HT1080 (cell line): ENCODE measurements around the gene HSD11B1L. TPM values are rescaled to one million over a fixed set of nuclear protein-coding genes. Genes with fewer than 3 reads are reported as not detected.
"Not testable (repeated sequence)": the region's sequence is repeated elsewhere in the genome, so short reads cannot be mapped to it uniquely, and the experiment has no call there.

Experiments used
- DNase-seq: peaks from one replicate; pipeline ENCODE4 v3.0.0-alpha.2; 2015; ENCODE audit warnings: low read depth
- total RNA-seq: library from RNA; depleted of rRNA; stranded (reverse); fragments of >200 nt; shearing (Covaris generic); gene quantifications from 2 replicates; pipeline ENCODE4 v1.2.3, GENCODE V29; 2014

The HSD11B1L gene
- total RNA-seq, 1 experiment from 2014 or later: 6.2 TPM

DNA sequence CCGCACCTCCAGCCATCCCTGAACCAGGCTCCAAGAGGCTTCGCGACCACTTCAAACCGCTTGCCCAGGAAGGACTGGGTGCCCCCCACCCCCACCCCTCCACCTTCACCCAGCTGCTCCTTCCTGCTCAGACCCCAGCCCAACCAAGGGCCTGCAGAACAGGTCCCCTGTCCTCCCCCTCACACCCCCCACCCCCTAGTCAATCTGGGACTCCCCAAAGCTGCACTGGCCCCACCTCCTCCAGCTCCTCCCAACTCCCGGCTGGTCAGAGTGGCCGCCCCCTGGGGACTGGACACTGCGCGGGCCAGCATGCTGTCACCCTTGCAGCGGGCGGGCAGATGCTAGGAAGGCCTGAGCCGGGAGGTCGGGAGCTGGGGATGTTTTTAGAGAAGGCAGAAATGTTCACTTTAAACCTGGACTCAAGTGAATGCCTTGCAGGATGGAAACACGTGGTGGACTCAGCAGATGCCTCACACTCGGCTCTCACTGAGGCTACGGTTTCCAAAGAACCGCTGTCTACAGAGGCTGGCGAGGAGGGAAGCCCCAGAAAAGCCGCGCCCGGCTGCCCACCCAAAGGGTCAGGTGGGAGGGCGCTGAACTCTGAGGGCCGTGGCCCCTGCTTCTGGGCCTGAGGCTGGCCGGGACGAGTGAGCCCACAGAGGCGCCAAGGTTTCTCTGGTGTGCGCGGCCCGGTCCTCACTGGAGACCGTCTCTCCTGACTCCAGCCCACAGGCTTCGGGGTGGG, 17.2 kb downstream of the HSD11B1L start:
- no peak for DNase-seq

DNA sequence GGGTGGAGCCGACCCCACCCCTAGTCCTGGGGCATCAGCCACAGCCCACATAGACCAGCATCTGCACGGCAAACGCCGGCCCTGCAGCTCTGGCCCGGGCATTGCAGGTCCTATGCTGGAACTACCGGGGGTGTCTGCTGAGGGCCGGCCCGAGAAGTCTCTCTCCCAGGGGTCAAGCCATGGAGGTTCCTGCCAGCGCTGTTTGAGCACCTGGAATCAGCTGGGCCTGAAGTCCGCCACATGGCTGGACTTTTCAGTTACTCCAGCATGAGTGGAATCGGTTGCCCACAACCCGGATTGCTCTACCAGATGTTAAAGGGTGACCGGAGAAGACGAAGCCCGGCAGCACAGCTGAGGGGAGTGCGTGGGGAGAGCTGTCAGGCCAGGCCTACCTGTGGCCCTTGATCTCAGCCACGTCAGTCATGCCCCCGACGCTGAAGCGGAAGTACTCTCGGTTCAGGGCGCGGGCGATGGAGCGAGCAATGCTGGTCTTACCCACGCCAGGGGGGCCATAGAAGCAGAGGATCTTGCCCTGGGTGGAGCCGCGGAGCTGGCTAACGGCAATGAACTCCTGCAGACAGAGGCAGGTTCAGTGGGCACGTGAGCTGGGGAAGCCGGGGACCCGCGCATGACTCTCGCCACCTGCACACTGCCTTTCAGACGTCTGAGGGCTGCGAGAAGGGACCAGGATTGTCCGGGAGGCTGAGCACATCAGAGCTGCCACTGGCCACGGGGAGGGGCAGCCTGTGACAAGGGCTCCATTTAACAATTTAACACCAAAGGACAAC, 18.0 kb downstream of the HSD11B1L start:
- DNase-seq: no peak

DNA sequence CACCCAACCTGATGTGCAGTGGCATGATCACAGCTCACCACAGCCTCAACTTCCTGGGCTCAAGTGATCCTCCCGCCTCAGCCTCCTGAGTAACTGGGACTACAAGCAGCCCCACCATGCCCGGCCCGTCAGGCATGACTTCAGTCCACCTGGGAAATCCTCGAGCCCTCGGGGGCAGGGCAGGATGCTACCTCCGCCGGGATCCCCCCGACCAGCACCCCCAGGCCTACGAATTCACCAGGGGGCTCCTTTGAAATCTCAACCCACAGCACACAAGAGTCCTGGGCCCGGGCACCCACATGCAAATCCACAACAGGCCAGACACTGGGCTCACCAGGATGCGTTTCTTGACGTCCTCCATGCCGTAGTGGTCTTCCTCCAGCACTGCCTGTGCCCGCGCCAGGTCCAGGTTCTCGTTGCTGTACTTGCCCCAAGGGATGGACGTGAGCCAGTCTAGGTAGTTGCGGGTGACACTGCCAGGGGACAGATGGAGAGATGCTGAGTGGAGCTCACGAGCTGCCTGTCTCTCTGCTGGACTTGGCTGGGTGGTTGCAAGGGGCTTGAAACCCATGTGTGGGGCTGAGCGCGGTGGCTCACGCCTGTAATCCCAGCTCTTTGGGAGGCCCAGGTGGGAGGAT, 19.7 kb downstream of the HSD11B1L start:
- no peak for DNase-seq

DNA sequence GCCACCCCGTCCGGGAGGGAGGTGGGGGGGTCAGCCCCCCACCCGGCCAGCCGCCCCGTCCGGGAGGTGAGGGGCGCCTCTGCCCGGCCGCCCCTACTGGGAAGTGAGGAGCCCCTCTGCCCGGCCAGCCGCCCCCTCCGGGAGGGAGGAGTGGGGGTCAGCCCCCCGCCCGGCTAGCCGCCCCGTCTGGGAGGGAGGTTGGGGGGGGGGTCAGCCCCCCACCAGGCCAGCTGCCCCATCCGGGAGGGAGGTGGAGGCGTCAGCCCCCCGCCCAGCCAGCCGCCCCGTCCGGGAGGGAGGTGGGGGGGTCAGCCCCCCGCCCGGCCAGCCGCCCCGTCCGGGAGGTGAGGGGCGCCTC, 21.2 kb downstream of the HSD11B1L start:
- not testable (repeated sequence) for DNase-seq

DNA sequence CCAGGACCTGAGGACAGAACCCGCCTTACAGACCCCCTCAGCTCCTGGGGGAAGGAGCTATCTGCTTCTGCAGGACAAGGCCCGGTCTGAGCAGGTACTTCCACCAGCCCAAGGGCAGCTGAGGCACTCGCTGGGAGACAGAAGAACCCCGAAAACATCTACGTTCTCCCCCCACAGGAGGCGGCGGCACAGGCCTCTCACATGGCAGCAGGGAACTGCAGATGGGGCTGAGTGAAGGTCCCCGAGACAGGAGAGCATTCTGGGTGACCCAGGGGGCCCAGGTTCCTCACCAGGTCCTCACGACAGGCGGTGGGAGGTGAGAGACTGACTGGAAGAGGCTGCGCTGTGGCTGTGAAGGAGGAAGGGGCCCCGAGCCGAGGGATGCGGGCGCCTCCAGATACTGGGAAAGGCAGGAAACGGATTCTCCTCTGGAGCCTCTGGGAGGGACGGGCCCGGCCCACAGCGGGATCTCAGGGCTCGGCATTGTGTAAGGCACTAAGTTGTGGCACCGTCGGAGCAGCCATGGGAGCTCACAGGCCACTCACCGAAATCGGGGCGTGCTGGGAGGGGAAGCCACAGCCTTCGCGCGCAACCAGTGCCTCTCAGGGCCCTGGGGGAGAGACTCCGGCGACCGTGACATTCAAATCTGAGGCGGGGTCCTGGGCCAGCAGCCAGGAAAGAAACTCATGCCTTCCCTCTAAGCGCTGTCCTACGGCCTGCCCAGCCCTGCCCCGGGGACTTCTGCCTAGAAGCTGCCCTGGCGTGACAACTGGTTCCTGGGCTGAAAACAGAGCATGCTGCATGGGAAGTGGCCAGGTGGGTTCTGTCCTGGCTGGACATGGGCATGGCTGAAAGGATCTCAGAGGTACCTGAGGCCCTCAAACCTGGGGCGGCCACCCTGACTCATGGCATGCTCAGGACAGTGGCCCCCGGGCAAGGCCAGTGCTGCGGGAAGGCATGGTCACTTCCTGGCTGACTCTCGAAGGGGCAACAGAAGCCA, 23.3 kb downstream of the HSD11B1L start:
- no peak for DNase-seq

DNA sequence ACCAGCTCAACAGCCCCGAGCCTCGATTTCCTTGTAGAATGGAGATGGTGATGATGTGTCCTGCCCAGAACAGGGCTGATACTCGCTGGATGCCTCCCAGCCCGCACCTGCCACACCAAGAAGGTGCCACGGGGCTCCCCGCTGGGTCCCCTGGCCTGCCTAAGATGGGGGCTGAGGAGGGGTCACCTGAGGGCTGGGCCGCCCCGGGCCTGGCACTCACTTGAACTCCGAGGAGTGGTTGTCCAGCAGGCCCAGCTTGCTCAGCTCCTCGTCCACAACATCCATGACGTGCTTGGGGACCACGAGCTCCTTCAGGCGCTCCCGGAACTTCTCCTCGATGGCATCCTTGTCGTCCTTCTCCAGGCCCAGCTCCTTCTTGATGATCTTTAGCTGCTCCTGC, 24.7 kb downstream of the HSD11B1L start:
- DNase-seq: no peak

DNA sequence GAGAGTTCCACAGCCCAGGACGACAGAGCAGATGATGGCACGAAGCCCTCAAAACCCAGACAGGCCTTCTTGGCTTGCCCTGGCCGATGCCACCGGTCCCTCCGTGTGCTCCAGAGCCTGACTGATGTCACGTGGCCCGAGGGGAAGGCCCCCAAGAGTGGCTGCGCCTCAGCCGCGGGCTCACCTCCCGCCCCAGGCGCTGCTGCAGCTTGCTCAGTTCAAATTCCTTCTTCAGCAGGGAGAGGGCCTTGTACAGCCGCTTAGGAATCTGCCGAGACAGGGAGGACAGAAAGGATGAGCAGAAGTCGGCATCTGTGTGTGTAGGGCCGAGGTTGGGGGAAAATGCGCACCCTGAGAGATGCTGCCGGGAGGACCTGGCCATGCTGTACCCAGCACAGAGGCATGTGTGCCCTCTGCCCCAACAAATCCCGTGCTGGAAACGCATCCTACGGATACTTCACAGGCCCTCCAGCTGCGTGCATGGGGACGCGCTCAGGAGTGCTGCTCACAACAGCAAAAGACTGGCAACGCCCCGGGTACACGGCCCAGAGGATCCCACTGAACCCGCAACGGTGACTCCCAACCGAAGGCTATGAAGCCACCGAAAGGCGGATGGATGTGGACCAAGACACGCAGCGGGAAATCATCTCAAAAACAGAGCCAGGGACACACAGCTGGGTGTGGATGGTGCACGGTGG, 26.2 kb downstream of the HSD11B1L start:
- DNase-seq: no peak

DNA sequence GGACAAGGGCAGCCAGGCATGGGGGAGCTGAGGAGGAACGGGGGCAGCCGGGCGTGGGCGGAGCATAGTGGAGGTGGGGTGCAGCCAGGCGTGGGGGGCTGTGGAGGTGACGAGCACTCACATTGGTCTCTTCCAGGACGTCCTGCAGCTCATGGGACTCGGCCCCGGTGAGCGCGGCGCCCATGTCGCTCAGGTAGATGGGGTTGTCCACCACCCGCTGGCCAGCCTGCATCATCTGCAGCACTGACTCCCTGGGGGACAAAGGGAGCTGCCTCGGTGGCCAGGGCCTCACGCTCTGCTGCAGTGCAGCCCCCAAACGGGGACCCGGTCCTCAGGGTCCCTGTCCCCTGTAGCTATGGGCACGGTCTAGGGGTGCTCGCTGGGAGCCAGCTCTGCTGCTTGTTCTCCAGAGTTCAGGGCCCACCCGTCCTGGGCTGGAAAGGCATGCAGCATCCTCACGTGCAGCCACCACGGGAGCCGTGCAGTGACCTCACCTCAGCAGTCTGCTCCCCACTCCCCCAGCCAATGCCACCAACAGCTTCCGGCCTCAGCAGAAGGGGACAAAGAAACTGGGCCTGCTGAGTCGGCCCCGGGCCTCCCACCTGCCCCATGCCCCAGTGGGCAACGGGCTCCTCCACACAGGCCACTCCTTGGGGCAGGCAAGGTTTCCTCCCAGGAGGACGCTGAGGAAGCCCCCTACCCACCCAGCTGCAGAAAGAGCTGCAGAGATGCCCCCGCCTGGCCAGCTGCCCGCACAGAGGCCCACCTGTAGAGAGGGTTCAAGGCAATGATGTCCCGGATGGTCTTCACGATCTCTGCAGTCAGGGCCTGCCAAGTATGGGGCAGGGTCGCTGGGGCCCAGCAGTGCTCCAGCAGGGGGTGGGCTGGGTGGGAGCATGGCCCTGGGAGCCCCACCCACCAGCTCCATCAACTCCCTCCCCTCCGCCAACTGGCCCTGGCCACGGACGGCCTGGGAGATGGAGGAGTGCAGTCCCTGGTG, 27.0 kb downstream of the HSD11B1L start:
- DNase-seq: no peak

DNA sequence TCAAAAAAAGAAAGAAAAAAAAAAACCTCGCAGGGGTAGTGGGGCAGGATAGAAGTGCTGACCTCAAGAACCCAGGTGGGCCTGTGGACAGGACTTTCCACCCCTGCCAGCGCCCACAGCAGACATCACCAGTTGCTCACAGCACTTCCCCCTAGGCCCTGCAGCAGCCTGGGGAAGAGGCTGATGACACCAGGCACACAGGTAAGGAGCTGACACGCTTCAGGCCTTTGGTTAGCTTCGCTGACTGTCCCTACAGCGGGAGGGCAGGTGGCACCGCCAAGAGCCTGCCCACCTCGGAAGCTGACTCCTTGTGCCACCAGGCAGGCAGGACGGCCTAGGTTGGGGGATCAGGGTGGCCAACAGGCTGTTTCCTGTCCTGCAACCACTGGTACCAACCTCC, 30.2 kb downstream of the HSD11B1L start:
- DNase-seq: no peak

DNA sequence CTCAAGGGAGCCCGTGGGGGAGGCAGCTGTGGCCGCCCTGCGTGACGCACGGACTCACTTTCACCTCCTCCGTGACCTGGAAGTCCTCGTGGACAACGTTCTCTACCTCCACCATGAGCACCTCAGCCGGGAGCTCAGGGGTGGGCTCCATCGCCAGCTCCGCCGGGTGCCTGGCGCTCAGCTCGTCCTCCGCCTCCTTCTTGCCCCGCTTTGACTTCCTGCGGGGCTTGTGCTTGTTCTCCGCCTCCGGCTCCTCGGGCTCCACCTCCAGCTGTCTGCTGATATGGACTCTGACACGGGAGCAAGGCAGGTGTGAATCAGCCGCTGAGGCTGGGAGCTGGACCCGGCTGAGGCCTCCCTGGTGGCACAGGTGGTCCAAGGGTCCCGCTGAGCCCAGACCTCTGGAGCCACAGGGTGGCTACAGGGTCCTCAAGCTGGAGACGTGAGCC, 30.9 kb downstream of the HSD11B1L start:
- no peak for DNase-seq

DNA sequence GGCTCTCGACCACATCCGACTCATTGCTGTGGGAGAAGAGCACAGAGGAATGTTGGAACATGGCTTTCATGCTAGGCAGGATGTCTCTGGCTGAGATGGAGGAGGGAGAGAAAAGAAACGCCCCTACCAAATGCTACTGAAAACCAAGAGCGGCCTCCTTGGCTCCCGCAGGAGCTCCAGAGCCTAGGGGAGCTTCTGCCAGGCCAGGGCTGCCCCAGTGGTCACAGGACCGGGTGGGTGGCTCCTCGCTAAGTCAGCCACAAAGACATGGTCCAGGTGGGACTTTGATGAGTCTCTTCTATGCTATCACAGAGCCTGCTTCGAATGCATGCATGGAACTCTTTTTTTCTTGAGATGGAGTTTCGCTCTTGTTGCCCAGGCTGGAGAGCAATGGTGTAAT, 32.4 kb downstream of the HSD11B1L start:
- DNase-seq: no peak

DNA sequence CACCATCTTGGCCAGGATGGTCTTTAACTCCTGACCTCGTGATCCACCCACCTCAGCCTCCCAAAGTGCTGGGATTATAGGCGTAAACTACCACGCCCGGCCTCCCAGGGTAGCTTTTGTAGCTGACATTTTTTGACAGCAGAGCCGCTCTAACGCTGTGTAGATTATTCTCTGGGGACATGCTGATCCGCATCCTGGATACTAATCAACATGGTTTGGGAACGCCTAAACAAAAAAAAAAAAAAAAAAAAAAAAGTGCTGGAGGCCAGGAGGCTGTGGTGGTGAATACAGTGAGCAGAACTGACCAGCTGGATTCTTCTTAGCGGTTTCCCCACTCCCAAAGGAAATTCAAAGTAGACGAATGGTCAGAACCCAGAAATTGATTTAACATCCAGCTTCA, 34.0 kb downstream of the HSD11B1L start:
- DNase-seq: no peak

DNA sequence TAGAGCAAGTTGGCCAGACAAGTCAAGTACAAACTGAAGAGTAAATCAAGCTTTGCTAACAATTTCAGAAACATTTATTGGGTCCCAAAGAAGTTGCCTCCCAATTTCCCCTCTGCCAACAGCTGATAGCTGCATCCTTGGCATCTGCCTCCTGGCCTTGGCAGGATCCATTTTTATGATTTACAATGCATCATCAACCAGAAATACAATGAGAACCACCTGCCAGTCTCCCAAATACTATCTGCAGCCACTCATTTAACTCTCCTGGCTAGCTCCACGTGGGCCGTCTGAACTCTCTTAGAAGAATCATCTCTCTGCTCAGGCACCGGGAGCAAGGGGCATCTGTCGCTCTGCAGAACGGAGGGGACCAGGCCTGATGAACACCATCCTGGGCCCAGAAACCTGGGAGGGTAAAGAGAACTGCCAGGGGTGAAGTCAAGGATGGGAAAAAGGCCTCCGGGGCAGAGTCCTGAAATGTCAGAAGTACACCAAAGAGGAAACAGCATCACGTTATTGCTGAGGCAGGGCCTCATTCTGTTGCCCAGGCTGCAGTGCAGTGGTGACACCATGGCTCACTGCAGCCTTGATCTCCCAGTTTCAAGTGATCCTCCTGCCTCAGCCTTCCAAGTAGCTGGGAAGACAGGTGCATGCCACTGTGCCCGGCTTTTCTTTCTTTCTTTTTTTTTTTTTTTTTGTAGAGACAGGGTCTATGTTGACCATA, 36.5 kb downstream of the HSD11B1L start:
- DNase-seq: no peak

DNA sequence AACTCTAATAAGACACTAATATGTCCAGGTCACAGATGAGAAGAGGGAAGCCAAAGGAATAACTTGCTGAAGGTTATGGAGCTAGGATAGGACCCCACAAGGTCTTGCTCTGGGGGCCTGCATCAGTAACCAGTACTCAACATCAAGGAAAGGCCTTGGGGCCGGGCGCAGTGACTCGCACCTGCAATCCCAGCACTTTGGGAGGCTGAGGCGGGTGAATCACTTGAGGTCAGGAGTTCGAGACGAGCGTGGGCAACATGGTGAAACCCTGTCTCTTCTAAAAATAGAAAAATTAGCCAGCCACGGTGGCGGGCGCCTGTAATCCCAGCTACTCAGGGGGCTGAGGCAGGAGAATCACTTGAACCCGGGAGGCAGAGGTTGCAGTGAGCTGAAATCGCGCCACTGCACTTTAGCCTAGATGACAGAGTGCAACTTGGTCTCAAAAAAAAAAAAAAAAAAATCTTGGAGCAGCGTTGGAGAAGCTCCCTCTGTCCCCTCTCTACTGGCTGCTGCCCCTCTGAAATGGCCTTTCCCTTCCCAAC, 37.3 kb downstream of the HSD11B1L start:
- peak; percentile 55 for DNase-seq

DNA sequence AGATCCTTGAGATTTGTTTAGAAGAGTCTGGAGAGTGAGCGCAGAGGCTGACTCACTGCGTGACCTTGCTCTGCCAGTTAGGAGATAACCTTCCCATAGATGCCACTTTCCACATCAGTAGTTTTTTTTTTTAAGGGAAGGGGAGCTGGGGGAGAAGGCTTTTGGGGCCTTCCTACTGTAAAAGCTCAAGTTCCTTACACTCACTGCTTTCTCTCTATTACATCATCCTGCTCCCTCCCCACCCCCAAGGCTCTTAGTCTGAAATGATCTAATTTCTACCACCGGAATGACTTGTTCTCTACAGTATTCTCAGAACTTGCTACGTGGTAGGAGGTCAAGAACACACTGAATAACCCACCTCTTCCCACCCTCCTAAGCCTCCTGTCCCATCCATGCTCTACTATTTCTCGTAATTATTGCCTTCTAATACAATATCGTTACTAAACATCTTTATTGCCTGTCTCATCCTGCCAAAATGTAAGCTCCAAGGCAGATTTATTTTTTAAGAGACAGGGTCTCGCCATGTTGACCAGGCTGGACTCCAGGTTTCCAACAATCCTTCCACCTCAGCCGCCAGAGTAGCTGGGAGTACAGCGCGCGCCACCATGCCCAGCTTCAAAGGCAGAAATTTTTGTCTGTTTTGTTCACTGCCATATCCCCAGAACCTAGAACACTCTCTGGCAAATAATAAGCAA, 37.9 kb downstream of the HSD11B1L start:
- peak; percentile 73 for DNase-seq

DNA sequence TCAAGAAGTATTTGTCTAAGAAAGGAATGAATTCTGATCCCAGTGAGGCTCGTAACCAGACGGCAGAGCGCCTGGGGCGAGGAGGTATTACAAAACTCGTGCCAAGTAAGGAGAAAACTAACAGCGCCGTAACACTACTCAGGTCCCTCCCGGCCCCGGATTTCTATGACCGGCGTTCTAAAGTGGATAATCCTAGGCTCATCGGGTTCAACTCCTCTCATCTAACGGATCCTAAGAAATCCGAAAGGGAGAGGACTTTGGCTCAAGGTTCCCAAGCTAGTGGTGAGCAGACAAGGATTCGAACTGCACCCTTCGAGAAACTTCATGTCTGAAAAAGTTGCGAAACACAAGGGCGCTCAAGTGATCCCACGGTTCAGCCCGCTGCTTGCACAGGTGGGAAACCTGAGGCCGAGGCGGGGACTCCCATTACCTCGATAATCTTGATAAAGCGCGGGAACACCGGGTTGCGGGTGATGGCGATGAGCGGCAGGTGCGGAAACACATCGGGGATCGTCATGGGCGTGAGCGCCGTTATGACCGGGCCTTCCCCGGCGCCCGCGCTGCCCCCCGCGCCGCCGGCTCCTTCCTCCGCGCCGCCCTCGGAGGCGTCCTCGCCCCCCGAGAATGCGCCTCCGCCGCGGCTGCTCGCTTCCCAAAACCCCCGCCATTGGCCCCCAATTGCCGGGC, 38.6 kb downstream of the HSD11B1L start:
- no peak for DNase-seq
